ENCODE results near the gene SUGT1. TPM values are rescaled to one million over a fixed set of nuclear protein-coding genes. Genes with fewer than 3 reads are reported as not detected.

Gene SUGT1
- total and polyA plus RNA-seq, 2 donors (not counting 1 experiment from before 2014, with no cell fraction given): 9.5 to 38.4 TPM

- Histone ChIP-seq H3K27me3 (replicated peaks in 1 of 4; ENCODE audit: control extremely low read depth in 1 of 4, control insufficient read depth in 3 of 4, insufficient read depth in 4 of 4, low read length in 3 of 4) (peaks cover 0 to 27% (median 23%) of the 10 kb centered on the region in 4 experiments), H3K9me3 (ENCODE audit: control extremely low read depth in 1 of 3, control insufficient read depth in 2 of 3, insufficient read depth in 1 of 3, low read length in 2 of 3) (peaks cover 0 to 13% (median 0%) of the 10 kb centered on the region in 3 donors), H3K79me2 (ENCODE audit: control insufficient read depth, insufficient read depth, low read length) (no peaks in the 10 kb centered on the region), H3K4me3 (ENCODE audit: control extremely low read depth in 1 of 5, extremely low read depth in 1 of 5, insufficient read depth in 1 of 5, low read depth in 2 of 5, low read length in 4 of 5) (peak within 1 kb of the TSS in 3 of 5 experiments; percentile 35 to 36 (median 35)), H2AFZ (ENCODE audit: insufficient read depth, low read depth, low read length, poor library complexity, severe bottlenecking) (peak within 1 kb of the TSS; percentile 76), H3K9ac (ENCODE audit: low read length) (peak within 1 kb of the TSS; percentile 35), H3K36me3 (replicated peaks in 1 of 2; ENCODE audit: control extremely low read depth in 1 of 2, control insufficient read depth in 1 of 2, extremely low read depth in 1 of 2, insufficient read depth in 2 of 2, low read length in 1 of 2) (no peaks in the 10 kb centered on the region), H3K4me2 (replicated peaks; ENCODE audit: low read depth, low read length, poor library complexity, severe bottlenecking) (peak within 1 kb of the TSS; percentile 80), H4K20me1 (ENCODE audit: control insufficient read depth, insufficient read depth, low read length, poor library complexity, severe bottlenecking) (no peaks in the 10 kb centered on the region), H3K27ac (ENCODE audit: low read length in 2 of 2) (no peak within 1 kb of the TSS), H3K4me1 (ENCODE audit: control insufficient read depth in 2 of 2, insufficient read depth in 2 of 2, low read length in 2 of 2) (peaks cover 9 to 14% of the 10 kb centered on the region in 2 donors)
- Mint-ChIP-seq H3K27ac (no peak within 1 kb of the TSS), H3K9me3 (ENCODE audit: insufficient read depth) (no peaks in the 10 kb centered on the region), H3K4me3 (peak within 1 kb of the TSS; percentile 63), H3K4me1 (peaks cover 9% of the 10 kb centered on the region), H3K27me3 (peaks cover 62% of the 10 kb centered on the region)
- intact Hi-C loops (cut with micrococcal nuclease): no loop called here
- ATAC-seq (ENCODE audit: low read depth) (no peak), DNase-seq (no peak)
- POLR2A ChIA-PET: no interaction called here
- CTCF ChIA-PET: interaction anchor here (0.9 kb wide), 1 partner anchor 63 kb away, joined by 4 read pairs; no protein-coding TSS in a partner anchor
- TF ChIP-seq CTCF (IDR thresholded peaks at IDR 0.05) (no peak), EZH2 (IDR thresholded peaks at IDR 0.05; ENCODE audit: borderline replicate concordance, insufficient read depth, low read depth, low read length, poor library complexity, severe bottlenecking) (no peak)
- WGBS (ENCODE audit: insufficient coverage): 20% methylated on average over 23 of the region's 34 CpGs
Measured at GRCh38 chr13:52739468-52740071, 86.9 kb downstream of the SUGT1 start, which contains the start of gene CNMD. Gene CNMD, minus strand, starts transcription at chr13:52739820. Its CDS starts 119 bp downstream, at chr13:52739701.

- H3K4me1 Mint-ChIP-seq: peaks cover 6% of the 10 kb centered on the region
- Histone ChIP-seq H3K9ac (ENCODE audit: low read length) (no peak overlapping the region), H3K27me3 (replicated peaks in 1 of 4; ENCODE audit: control extremely low read depth in 1 of 4, control insufficient read depth in 3 of 4, insufficient read depth in 4 of 4, low read length in 3 of 4) (peaks cover 0 to 24% (median 17%) of the 10 kb centered on the region in 4 experiments), H3K9me3 (ENCODE audit: control extremely low read depth in 1 of 3, control insufficient read depth in 2 of 3, insufficient read depth in 1 of 3, low read length in 2 of 3) (peaks cover 0 to 13% (median 0%) of the 10 kb centered on the region in 3 donors), H3K36me3 (replicated peaks in 1 of 2; ENCODE audit: control extremely low read depth in 1 of 2, control insufficient read depth in 1 of 2, extremely low read depth in 1 of 2, insufficient read depth in 2 of 2, low read length in 1 of 2) (no peaks in the 10 kb centered on the region), H3K27ac (ENCODE audit: low read length in 2 of 2) (no peak overlapping the region), H3K4me3 (ENCODE audit: control extremely low read depth in 1 of 5, extremely low read depth in 1 of 5, insufficient read depth in 1 of 5, low read depth in 2 of 5, low read length in 4 of 5) (no peak overlapping the region), H3K4me2 (replicated peaks; ENCODE audit: low read depth, low read length, poor library complexity, severe bottlenecking) (no peak overlapping the region), H3K79me2 (ENCODE audit: control insufficient read depth, insufficient read depth, low read length) (no peaks in the 10 kb centered on the region), H2AFZ (ENCODE audit: insufficient read depth, low read depth, low read length, poor library complexity, severe bottlenecking) (no peak overlapping the region), H4K20me1 (ENCODE audit: control insufficient read depth, insufficient read depth, low read length, poor library complexity, severe bottlenecking) (no peaks in the 10 kb centered on the region), H3K4me1 (ENCODE audit: control insufficient read depth in 2 of 2, insufficient read depth in 2 of 2, low read length in 2 of 2) (peaks cover 9 to 13% of the 10 kb centered on the region in 2 donors)
- intact Hi-C loops (cut with micrococcal nuclease): no loop called here
- no peaks in the 10 kb centered on the region for H3K9me3 Mint-ChIP-seq (ENCODE audit: insufficient read depth)
- no peak for ATAC-seq (ENCODE audit: low read depth)
- no peak for DNase-seq
- 47% methylated on average over 1 of the region's 1 CpG for WGBS (ENCODE audit: insufficient coverage)
- H3K27me3 Mint-ChIP-seq: peaks cover 54% of the 10 kb centered on the region
- POLR2A ChIA-PET: no interaction called here
- TF ChIP-seq EZH2 (IDR thresholded peaks at IDR 0.05; ENCODE audit: borderline replicate concordance, insufficient read depth, low read depth, low read length, poor library complexity, severe bottlenecking): no peak
- no peak for TF ChIP-seq CTCF (IDR thresholded peaks at IDR 0.05)
- no peak overlapping the region for H3K4me3 Mint-ChIP-seq
- CTCF ChIA-PET: no interaction called here
- H3K27ac Mint-ChIP-seq: no peak overlapping the region
Measured at GRCh38 chr13:52743569-52743968, 90.9 kb downstream of the SUGT1 start.
